ENCODE data around the gene PPAT. TPM values are rescaled to one million over a fixed set of nuclear protein-coding genes. Genes with fewer than 3 reads are reported as not detected.
"Not testable (repeated sequence)": the region's sequence is repeated elsewhere in the genome, so short reads cannot be mapped to it uniquely, and the experiment has no call there.

The PPAT gene
- total RNA-seq, 1 donor from 2014 or later = 42.2 TPM

GRCh38 chr4:56372774-56373173, 62.6 kb downstream of the PPAT start:
- peak overlapping the region; percentile 27 for H3K27ac ChIP-seq (ENCODE audit: low read depth, low read length)

GRCh38 chr4:56371426-56372220, 63.8 kb downstream of the PPAT start:
- no peak for TF ChIP-seq EZH2 (IDR thresholded peaks at IDR 0.05; ENCODE audit: insufficient read depth, low read length)
- no peak for TF ChIP-seq CTCF (IDR thresholded peaks at IDR 0.05; ENCODE audit: insufficient read depth, low read depth, low read length)
- no peak overlapping the region for H3K27ac ChIP-seq (ENCODE audit: low read depth, low read length)
- no peaks in the 10 kb centered on the region for H3K27me3 Mint-ChIP-seq (ENCODE audit: low read depth, unreplicated experiment)
- no peaks in the 10 kb centered on the region for H3K4me1 ChIP-seq (ENCODE audit: insufficient read depth, low read length)
- no peak for FAIRE-seq
- H3K4me3 ChIP-seq (ENCODE audit: insufficient read depth, low read depth, low read length) = no peak overlapping the region
- H3K9ac ChIP-seq (ENCODE audit: low read length) = no peak overlapping the region
- no peaks in the 10 kb centered on the region for H3K79me2 ChIP-seq (ENCODE audit: insufficient read depth, low read length)
- H3K4me2 ChIP-seq (ENCODE audit: low read length) = no peak overlapping the region
- peaks cover 4% of the 10 kb centered on the region for H3K4me1 Mint-ChIP-seq (ENCODE audit: low read depth, unreplicated experiment)
- no peaks in the 10 kb centered on the region for H3K36me3 ChIP-seq (ENCODE audit: insufficient read depth, low read length)
- no peak overlapping the region for H3K4me3 Mint-ChIP-seq (ENCODE audit: unreplicated experiment)
- no peaks in the 10 kb centered on the region for H3K9me3 Mint-ChIP-seq (ENCODE audit: unreplicated experiment)
- H3K27me3 ChIP-seq (ENCODE audit: insufficient read depth, low read length) = no peaks in the 10 kb centered on the region
- peaks cover 9% of the 10 kb centered on the region for H3K36me3 Mint-ChIP-seq (ENCODE audit: low read depth, unreplicated experiment)
- H3K9me3 ChIP-seq (ENCODE audit: insufficient read depth, low read depth, low read length) = no peaks in the 10 kb centered on the region
- H2AFZ ChIP-seq (ENCODE audit: low read depth, low read length) = no peak overlapping the region
- no peak for DNase-seq (ENCODE audit: low read depth)
- H4K20me1 ChIP-seq (ENCODE audit: insufficient read depth, low read length) = no peaks in the 10 kb centered on the region
- no peak overlapping the region for H3K27ac Mint-ChIP-seq (ENCODE audit: unreplicated experiment)

More at GRCh38 chr4:56372774-56373173, 62.6 kb downstream of the PPAT start:
- peak; percentile 63 for DNase-seq (ENCODE audit: low read depth)
- H3K4me1 Mint-ChIP-seq (ENCODE audit: low read depth, unreplicated experiment) = peaks cover 4% of the 10 kb centered on the region
- no peak overlapping the region for H3K27ac Mint-ChIP-seq (ENCODE audit: unreplicated experiment)
- H3K4me3 Mint-ChIP-seq (ENCODE audit: unreplicated experiment) = no peak overlapping the region
- H2AFZ ChIP-seq (ENCODE audit: low read depth, low read length) = no peak overlapping the region
- H3K36me3 Mint-ChIP-seq (ENCODE audit: low read depth, unreplicated experiment) = peaks cover 9% of the 10 kb centered on the region
- no peaks in the 10 kb centered on the region for H4K20me1 ChIP-seq (ENCODE audit: insufficient read depth, low read length)
- TF ChIP-seq EZH2 (IDR thresholded peaks at IDR 0.05; ENCODE audit: insufficient read depth, low read length) (no peak), CTCF (IDR thresholded peaks at IDR 0.05; ENCODE audit: insufficient read depth, low read depth, low read length) (no peak)
- FAIRE-seq = no peak
- H3K4me3 ChIP-seq (ENCODE audit: insufficient read depth, low read depth, low read length) = no peak overlapping the region
- H3K79me2 ChIP-seq (ENCODE audit: insufficient read depth, low read length) = no peaks in the 10 kb centered on the region
- no peaks in the 10 kb centered on the region for H3K36me3 ChIP-seq (ENCODE audit: insufficient read depth, low read length)
- H3K4me1 ChIP-seq (ENCODE audit: insufficient read depth, low read length) = no peaks in the 10 kb centered on the region
- H3K4me2 ChIP-seq (ENCODE audit: low read length) = no peak overlapping the region
- H3K9me3 ChIP-seq (ENCODE audit: insufficient read depth, low read depth, low read length) = no peaks in the 10 kb centered on the region
- no peaks in the 10 kb centered on the region for H3K27me3 ChIP-seq (ENCODE audit: insufficient read depth, low read length)
- no peak overlapping the region for H3K9ac ChIP-seq (ENCODE audit: low read length)
- H3K27me3 Mint-ChIP-seq (ENCODE audit: low read depth, unreplicated experiment) = no peaks in the 10 kb centered on the region
- no peaks in the 10 kb centered on the region for H3K9me3 Mint-ChIP-seq (ENCODE audit: unreplicated experiment)

- Histone ChIP-seq H3K4me2 (ENCODE audit: low read length) (no peak overlapping the region), H2AFZ (ENCODE audit: low read depth, low read length) (no peak overlapping the region), H3K9ac (ENCODE audit: low read length) (no peak overlapping the region), H3K9me3 (ENCODE audit: insufficient read depth, low read depth, low read length) (no peaks in the 10 kb centered on the region), H3K27me3 (ENCODE audit: insufficient read depth, low read length) (no peaks in the 10 kb centered on the region), H4K20me1 (ENCODE audit: insufficient read depth, low read length) (no peaks in the 10 kb centered on the region), H3K36me3 (ENCODE audit: insufficient read depth, low read length) (no peaks in the 10 kb centered on the region), H3K4me3 (ENCODE audit: insufficient read depth, low read depth, low read length) (no peak overlapping the region), H3K27ac (ENCODE audit: low read depth, low read length) (no peak overlapping the region), H3K79me2 (ENCODE audit: insufficient read depth, low read length) (no peaks in the 10 kb centered on the region), H3K4me1 (ENCODE audit: insufficient read depth, low read length) (no peaks in the 10 kb centered on the region)
- TF ChIP-seq CTCF (IDR thresholded peaks at IDR 0.05; ENCODE audit: insufficient read depth, low read depth, low read length) = no peak
- TF ChIP-seq EZH2 (IDR thresholded peaks at IDR 0.05; ENCODE audit: insufficient read depth, low read length) = no peak
- FAIRE-seq = no peak
- Mint-ChIP-seq H3K9me3 (ENCODE audit: unreplicated experiment) (no peaks in the 10 kb centered on the region), H3K27ac (ENCODE audit: unreplicated experiment) (no peak overlapping the region), H3K36me3 (ENCODE audit: low read depth, unreplicated experiment) (peaks cover 9% of the 10 kb centered on the region), H3K4me1 (ENCODE audit: low read depth, unreplicated experiment) (peaks cover 4% of the 10 kb centered on the region), H3K4me3 (ENCODE audit: unreplicated experiment) (no peak overlapping the region), H3K27me3 (ENCODE audit: low read depth, unreplicated experiment) (no peaks in the 10 kb centered on the region)
- no peak for DNase-seq (ENCODE audit: low read depth)
Measured at GRCh38 chr4:56370377-56370776, 65.0 kb downstream of the PPAT start.

- not testable (repeated sequence) for FAIRE-seq; H3K79me2 ChIP-seq (ENCODE audit: insufficient read depth, low read length); H3K27ac ChIP-seq (ENCODE audit: low read depth, low read length)
Measured at GRCh38 chr4:56362981-56363380, 72.4 kb downstream of the PPAT start.

More at GRCh38 chr4:56362981-56363380, 72.4 kb downstream of the PPAT start:
- not testable (repeated sequence) for H3K27me3 ChIP-seq (ENCODE audit: insufficient read depth, low read length); H3K27me3 Mint-ChIP-seq (ENCODE audit: low read depth, unreplicated experiment); H4K20me1 ChIP-seq (ENCODE audit: insufficient read depth, low read length); H3K9me3 ChIP-seq (ENCODE audit: insufficient read depth, low read depth, low read length); H2AFZ ChIP-seq (ENCODE audit: low read depth, low read length); H3K4me2 ChIP-seq (ENCODE audit: low read length); H3K4me1 ChIP-seq (ENCODE audit: insufficient read depth, low read length); H3K27ac Mint-ChIP-seq (ENCODE audit: unreplicated experiment); DNase-seq (ENCODE audit: low read depth); H3K9ac ChIP-seq (ENCODE audit: low read length); H3K4me3 Mint-ChIP-seq (ENCODE audit: unreplicated experiment); H3K36me3 ChIP-seq (ENCODE audit: insufficient read depth, low read length); H3K4me3 ChIP-seq (ENCODE audit: insufficient read depth, low read depth, low read length); H3K4me1 Mint-ChIP-seq (ENCODE audit: low read depth, unreplicated experiment)
- peaks cover 11% of the 10 kb centered on the region for H3K9me3 Mint-ChIP-seq (ENCODE audit: unreplicated experiment)
- peaks cover 20% of the 10 kb centered on the region for H3K36me3 Mint-ChIP-seq (ENCODE audit: low read depth, unreplicated experiment)

Data from astrocyte (in vitro differentiated cells and primary cell).